Measurements from ENCODE around the gene MAP3K7.

Gene MAP3K7

DNA sequence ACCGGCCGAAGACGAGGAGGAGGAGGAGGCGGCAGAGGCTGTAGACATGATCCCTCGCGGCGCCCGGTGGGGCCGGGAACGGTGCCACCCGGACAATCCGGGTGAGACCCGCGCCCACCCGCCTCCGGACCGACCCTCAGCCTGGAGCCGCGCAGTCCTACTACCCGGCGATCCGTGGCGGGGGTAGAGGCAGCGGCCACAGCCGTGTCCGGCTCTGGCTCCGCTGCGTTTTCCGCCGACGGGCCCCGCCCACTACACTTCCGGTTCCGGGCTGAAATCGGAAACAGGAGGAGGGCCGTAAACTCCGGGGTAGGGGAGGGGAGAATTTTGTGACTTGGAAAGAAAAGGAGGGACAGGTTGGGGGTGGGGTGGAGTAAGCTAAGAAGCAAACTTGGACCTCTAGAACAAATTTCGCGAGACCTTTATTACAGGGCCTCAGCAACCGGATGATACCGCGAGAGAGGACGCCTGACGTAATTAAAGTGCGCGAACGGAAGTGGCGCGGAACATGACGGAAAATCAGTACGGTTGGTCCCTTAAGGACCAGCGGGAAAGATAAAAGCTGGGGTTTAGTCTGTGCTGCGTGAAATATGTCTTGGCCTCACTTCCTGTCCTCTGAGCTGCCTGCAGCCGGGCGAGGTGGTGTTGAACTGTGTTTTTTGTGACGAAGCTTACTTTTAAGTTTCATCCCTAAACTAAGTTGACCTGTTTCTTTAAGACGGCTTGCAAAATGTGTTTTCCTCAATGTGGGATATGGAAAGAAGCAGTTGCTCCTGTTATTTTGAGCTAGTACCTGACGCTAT is at the start of gene MAP3K7:
Gene MAP3K7, minus strand, starts transcription at position 237 of the 803 bp plus-strand sequence. Its CDS starts 189 bp downstream, at position 48.
- FAIRE-seq: peak; percentile 85
- TF ChIP-seq POLR2A (IDR thresholded peaks at IDR 0.05; ENCODE audit: low read depth, low read length): peak; percentile 90
- peak; percentile 39 for DNase-seq (ENCODE audit: insufficient read length, low spot score)

- no peak for DNase-seq (ENCODE audit: insufficient read length, low spot score)
- TF ChIP-seq POLR2A (IDR thresholded peaks at IDR 0.05; ENCODE audit: low read depth, low read length): no peak
- no peak for FAIRE-seq
These were observed 44.2 kb upstream of the MAP3K7 start for GRCh38 chr6:90631046-90631445.

DNA sequence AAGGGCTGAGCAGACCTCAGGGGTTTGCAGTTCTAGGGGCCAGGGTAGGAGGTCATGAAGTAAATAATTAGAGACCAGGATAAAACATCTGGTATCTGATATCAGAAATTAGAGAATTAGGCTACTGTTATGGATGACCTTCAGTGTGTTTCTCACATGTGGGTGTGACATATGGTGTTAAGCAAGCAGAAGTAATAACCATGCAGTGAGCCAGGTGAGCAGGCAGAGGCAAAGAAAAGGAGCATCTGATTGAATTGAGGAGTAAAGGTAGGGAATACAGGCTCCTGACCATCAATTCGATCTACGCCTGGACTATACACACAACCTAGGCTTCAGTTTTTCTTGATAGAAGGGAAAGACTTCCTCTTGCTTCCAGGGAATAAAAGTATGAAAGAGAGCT is 34.7 kb upstream of the MAP3K7 start:
- TF ChIP-seq POLR2A (IDR thresholded peaks at IDR 0.05; ENCODE audit: low read depth, low read length): no peak
- FAIRE-seq (no peak), DNase-seq (ENCODE audit: insufficient read length, low spot score) (no peak)

GRCh38 chr6:90619221-90619620 is 32.3 kb upstream of the MAP3K7 start:
- DNase-seq (ENCODE audit: insufficient read length, low spot score): no peak
- no peak for FAIRE-seq
- no peak for TF ChIP-seq POLR2A (IDR thresholded peaks at IDR 0.05; ENCODE audit: low read depth, low read length)

DNA sequence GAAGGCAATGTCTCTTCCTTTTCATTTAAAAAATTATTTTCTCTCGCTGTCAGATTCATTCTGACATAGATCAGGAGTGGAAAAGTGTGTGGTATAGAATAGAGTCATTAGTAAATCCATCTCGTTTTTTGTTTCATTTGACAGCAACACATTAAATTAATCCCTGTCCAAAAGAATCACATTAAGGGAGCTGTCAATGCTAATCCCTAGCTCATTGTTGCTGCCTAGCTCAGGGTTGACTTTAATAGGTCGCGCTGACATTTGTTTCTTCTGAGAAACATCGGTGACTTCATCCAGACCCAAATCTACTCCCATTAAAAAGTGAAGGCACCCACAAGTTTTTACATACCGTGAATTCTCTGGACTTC is 25.4 kb upstream of the MAP3K7 start:
- FAIRE-seq (no peak), DNase-seq (ENCODE audit: insufficient read length, low spot score) (no peak)
- no peak for TF ChIP-seq POLR2A (IDR thresholded peaks at IDR 0.05; ENCODE audit: low read depth, low read length)

- DNase-seq (ENCODE audit: insufficient read length, low spot score): no peak
- no peak for FAIRE-seq
These were observed 24.9 kb upstream of the MAP3K7 start for GRCh38 chr6:90611543-90612312.

GRCh38 chr6:90610751-90611542 is 24.1 kb upstream of the MAP3K7 start:
- TF ChIP-seq POLR2A (IDR thresholded peaks at IDR 0.05; ENCODE audit: low read depth, low read length): 0 out of 2 replicates have a peak, but pooled peaks have one; percentile 11
- FAIRE-seq (no peak), DNase-seq (ENCODE audit: insufficient read length, low spot score) (no peak)

More at GRCh38 chr6:90611543-90612312, 24.9 kb upstream of the MAP3K7 start:
- no peak for TF ChIP-seq POLR2A (IDR thresholded peaks at IDR 0.05; ENCODE audit: low read depth, low read length)

GRCh38 chr6:90610301-90610750 is 23.5 kb upstream of the MAP3K7 start:
- FAIRE-seq (no peak), DNase-seq (ENCODE audit: insufficient read length, low spot score) (no peak)
- TF ChIP-seq POLR2A (IDR thresholded peaks at IDR 0.05; ENCODE audit: low read depth, low read length): no peak

- no peak for FAIRE-seq
- DNase-seq (ENCODE audit: insufficient read length, low spot score): no peak
- no peak for TF ChIP-seq POLR2A (IDR thresholded peaks at IDR 0.05; ENCODE audit: low read depth, low read length)
These were observed 19.0 kb upstream of the MAP3K7 start for GRCh38 chr6:90605749-90606340.

- FAIRE-seq (no peak), DNase-seq (ENCODE audit: insufficient read length, low spot score) (no peak)
- TF ChIP-seq POLR2A (IDR thresholded peaks at IDR 0.05; ENCODE audit: low read depth, low read length): no peak
These were observed 17.7 kb upstream of the MAP3K7 start for GRCh38 chr6:90604546-90604945.

DNA sequence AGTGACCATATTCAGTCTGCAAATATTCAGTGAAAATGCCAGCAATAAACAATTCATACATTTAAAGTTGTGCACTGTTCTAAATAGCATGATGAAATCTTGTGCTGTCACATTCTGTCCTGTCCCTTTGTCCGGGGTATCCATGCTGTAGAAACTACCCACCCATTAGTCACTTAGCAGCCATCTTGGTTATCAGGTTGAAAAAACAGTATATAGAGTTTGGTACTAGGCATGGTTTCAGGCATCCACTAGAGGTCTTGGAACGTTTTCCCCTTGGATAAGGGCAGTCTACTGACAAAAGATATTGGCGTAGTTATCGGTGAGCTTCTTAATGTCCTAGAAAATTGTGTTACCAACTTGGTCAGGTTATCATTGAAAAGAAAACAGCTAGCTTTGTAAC is 12.3 kb upstream of the MAP3K7 start:
- DNase-seq (ENCODE audit: insufficient read length, low spot score) (no peak), FAIRE-seq (no peak)
- TF ChIP-seq POLR2A (IDR thresholded peaks at IDR 0.05; ENCODE audit: low read depth, low read length): no peak

- no peak for DNase-seq (ENCODE audit: insufficient read length, low spot score)
- no peak for FAIRE-seq
- no peak for TF ChIP-seq POLR2A (IDR thresholded peaks at IDR 0.05; ENCODE audit: low read depth, low read length)
These were observed 11.5 kb upstream of the MAP3K7 start for GRCh38 chr6:90598192-90598951.

Data from H54 (cell line).